Epidermal melanocyte (primary cell): ENCODE results near the gene CHST11.

ENCODE experiments used
- DNase-seq: peaks from one replicate; pipeline ENCODE4 v3.0.0; 2011; ENCODE audit warnings: low spot score; ENCODE audit not compliant: insufficient read length

CHST11 gene

GRCh38 chr12:104714369-104714768 is 257.6 kb downstream of the CHST11 start:
- DNase-seq = no peak

DNA sequence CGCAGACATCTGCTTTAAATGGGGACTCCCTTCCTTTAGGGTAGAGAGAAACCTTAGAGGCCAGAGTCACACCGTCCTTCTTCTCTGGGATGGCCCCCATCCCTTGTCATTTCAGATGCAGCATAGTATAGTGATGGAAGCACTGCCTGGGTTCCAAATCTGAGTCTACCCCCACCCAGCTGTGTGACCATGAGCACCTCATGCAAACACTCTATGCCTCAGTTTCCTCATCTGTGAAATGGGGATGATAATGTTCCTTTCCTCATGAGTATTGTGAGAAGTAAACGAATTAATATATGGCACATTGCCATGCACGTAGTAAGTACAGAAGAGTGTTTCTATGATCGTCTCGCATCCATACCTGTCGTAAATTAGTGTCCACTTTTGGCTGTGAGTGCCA is 259.4 kb downstream of the CHST11 start:
- DNase-seq = no peak

DNA sequence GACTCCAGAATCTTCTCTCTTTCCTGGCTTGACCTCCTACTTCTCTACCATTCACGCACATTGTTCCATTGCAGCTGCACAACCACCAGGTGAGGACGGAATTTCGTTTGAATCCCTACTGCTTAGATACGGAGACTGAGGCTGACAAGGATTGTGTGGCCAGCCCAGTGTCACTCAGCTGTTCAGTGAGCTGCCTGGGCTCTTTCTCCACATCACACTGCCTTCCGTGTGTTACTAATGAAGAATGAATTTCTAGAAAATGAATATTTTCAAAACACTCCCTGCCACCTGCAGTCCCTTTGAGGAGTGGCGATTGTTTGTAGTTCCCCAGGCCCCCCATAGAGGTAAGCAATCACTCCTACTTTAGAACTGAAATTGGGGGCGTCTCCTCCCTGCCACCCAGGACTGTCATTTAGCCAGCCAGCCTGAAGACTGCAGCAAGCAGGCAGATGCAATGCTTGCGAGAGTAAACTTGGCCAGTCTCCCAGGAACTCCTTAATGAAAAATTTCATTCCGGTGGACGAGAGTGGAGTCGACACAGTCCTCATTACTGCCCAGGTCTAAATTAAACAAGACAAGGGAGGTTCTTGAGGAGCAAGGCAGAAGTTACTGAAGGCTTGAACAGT is 261.7 kb downstream of the CHST11 start:
- no peak for DNase-seq

DNA sequence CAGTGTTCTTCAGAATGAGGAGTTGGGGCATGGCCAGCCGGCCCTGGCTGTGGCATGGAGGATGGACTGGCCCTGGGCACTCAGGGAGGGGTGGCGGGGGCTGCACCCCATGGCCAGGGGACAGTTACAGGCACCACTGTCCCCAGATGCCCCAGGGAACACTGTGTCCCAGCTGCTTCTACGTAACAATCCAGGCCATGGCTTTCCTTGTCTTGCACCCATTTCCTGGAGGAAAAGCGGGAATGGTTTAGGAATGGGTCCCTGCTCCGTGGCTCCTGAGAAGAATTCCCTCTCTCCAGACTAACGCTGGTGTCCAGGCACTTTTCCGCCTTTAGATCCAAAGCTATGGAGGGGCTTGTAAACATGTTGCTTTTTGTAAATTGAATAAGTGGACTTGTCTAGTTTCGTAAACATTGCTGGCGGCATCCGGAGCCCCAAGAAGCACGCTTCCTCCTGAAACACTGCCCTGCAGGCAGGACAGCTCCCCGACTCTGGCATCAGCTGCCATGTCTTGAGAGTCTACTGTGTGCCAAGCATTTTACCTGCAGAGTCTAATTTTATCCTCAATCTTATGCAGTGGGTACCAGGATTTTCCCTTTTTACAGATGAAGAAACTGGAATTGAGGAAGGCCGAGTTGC is 263.1 kb downstream of the CHST11 start:
- DNase-seq = no peak

DNA sequence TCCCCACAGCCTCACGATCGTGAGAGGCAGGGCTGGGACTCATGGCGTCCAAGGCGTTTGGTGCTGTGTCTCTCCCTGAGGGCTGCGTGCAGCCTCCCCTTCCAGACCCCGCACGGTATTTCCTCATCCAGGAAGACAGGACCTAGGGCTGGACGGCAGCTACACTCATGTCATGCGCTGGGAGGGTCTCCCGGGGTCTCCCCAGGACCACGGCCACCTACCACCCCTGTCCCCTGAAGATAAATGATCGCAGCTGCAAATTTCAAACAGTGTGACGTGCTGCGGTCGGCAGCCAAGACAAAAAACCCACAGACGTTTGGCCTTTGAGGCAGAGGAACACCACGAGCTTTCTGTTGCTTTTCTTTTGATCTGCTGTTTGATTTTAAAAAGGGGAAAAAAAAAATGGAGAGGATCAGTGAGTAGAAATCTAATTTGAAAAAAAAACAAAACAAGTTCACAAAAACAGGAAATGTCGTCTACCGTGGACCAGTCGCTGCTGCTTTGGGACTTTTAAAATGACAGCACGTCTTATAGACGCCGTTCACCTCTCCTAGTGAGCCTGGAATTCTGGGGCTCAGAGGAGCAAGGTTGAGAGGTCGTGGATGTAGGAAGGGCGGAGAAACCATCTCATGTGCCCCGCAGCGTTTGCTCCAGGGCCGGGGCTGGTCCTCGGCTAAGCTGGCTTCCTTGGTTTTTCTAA is 263.7 kb downstream of the CHST11 start:
- DNase-seq = no peak

DNA sequence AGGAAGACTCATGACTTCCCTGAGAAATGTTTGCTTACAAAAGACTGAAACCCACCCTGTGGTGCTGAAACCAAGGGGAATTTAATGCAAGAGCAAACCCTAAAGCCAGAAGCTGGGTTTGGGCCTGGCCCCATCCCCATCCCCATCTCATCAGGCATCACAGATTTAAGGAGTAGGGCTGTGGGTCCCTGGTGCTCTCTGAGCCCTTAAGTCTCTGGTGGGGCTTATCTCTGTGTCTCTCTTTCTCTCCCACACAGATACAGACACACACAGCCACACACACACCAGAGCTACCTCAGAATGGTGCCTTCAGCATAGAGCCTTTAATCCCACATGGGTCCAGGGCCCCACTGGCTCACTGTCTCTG is 264.3 kb downstream of the CHST11 start:
- DNase-seq = no peak

- no peak for DNase-seq
Measured at GRCh38 chr12:104721936-104722335, 265.2 kb downstream of the CHST11 start.

- no peak for DNase-seq
Measured at GRCh38 chr12:104722601-104723534, 266.1 kb downstream of the CHST11 start.

DNA sequence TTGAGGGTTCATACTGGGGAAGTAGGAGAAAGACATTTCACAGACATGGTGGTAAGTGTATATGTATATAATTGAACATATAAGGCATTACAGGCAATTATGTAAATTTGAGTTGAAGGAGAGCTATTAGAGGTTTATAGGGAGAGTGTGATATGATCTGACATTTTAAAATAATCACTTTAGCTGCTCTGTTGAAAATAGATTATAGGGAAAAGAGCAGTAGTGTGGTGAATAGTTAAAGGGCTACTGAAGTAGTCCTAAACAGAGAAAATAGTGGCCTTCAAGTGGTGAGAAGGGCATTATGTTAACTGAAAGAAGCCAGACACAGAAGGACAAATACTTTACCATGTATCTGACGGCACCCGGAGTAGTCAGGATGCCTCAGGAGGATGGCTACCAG is 267.1 kb downstream of the CHST11 start:
- DNase-seq = no peak

DNA sequence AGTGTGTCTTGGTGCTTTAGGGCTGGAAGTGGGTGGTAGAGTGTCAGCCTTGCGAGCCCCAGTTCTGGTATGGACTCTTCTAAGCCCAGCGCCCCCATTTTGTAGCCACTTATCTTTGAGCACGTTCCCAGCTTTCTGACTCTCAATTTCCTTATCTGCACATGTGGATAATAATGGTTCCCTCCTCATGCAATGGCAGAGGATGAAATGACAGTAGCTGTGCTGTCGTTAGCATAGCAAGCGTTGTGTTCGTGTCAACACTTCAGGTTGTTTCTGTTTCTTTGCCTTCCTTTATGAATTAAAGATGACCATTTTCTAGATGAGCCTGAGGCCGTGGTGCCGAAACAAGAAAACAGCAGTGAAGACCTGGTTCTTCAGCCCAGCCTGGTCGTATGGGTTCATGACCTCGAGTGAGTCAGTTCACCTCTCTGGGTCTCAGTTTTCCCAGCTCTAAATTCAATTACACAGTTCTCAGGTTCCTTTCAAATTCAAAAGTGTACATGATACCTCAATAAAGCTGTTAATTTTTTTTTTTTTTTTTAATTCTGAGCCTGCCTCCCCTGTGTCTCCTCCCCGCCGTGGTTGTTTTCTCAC is 268.3 kb downstream of the CHST11 start:
- no peak for DNase-seq

GRCh38 chr12:104725610-104726009 is 268.9 kb downstream of the CHST11 start:
- no peak for DNase-seq

DNA sequence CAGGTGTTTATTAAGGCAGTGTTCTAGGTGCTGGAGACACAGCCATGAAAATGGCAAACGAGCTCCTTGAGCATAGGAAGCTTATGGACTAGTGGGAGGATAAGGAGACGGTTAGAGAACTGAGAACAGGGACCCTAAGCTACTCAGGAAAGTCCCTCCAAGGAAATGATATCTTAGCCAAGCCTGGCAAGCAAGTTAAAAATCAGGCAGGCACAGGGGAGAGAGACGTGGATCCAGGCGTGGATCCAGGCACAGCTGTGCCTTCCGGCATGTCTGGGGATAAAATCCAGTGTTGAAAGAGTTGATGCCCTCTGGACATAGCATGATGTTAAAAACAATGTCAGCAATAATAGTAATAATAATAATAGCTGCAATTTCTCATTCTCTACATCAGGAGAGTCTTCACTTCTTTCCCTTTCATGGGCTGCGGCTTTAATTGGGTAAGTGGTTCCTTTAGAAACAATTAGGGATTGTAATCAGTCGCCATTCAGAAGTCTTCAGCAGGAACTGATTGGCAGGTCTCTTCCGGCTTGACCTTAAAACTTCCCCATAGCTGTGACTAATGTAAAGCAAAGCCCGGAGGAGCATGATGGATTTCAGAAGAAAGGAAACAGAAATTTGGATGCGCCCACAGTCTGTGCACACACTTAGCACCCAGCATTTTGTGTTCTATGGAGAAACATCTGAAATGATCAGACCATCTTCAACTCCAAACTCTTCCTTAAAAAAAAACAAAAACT is 271.1 kb downstream of the CHST11 start:
- no peak for DNase-seq

DNA sequence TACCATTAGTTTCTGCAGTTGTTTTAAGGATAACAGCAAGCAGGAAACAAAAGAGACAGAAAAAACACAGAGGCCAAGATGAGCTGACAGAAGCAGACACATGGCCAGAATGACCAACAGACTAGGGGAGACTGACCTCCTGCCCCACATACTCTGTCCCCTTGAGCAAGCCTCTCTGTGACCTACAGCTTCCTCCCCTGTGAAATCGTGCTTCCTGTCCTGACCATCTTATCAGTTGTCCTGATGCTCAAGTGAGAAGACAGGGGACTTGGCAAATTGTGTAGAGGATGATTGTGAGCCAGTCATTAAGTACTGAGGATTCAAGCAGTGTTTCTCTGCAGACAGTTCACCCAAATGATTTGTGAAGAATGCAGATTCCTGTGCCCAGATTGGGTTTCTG is 272.3 kb downstream of the CHST11 start:
- no peak for DNase-seq

GRCh38 chr12:104729610-104730446 is 273.1 kb downstream of the CHST11 start:
- no peak for DNase-seq

DNA sequence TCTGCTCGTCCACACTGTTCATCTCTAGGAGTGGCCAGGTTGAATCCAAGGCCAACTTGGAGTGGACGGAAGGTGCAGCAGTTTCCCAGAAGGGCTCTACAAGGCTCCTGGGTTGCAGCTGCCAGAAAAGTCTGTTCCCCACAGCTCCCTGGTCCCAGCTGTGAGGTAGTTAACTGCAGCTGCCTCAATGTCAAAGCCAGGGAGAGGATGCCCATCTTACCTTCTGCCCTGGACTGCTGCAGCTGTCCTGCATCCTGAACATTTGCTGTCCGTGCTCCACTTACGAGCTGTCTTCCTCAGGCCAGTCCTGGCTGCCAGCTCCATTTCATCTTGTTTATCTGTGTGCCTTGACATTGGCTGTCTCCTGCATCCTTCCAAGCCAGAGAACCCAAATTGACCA is 274.0 kb downstream of the CHST11 start:
- no peak for DNase-seq

DNA sequence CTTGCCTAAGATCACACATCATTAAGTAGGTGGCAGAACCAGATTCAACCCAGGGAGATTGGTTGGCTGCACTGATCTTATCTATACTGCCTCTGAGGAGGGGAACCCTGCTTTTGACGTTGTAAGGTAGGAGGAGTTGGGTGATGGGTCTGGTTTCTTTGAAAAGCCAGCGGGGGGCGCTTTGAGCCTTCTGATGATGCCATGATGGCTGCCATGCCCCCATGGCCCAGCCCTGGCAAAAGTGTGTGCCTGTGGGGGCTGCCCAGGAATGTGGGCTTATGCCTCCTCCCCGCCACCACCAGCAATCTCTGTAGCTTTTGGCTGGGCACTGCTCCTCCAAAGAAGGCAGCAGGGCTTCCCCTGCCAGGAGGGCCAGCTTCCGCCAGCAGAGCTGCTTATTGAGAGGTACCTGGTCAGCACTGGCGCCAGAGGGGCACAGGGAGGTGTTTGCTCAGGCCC is 277.0 kb downstream of the CHST11 start:
- no peak for DNase-seq

DNA sequence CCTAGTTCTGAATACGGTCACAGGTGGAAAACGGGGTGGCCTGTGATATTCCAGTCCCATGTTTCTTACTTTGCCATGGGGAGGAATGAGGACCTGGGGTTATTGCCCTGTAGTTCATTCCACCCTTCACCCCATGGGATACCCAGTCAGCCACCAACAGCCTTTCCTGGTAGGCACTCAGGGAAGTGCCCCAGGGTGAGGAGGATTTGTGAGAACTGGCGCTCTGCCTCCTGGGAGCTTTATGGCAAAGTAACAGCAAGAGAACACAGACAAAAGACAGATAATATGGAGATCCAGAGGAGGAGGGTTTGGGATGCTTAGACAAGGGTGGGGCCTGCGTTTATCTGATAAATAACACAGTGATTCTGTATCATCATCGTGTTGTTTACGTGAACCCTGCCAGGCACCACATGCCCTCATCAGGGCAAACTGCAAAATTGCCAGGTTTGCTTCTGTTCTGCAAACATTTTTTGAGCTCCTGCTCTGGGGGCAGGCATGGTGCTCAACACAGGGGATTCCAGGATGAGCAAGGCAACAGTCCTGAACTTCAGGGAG is 277.9 kb downstream of the CHST11 start:
- DNase-seq = no peak

GRCh38 chr12:104735801-104736200 is 279.1 kb downstream of the CHST11 start:
- DNase-seq = no peak

DNA sequence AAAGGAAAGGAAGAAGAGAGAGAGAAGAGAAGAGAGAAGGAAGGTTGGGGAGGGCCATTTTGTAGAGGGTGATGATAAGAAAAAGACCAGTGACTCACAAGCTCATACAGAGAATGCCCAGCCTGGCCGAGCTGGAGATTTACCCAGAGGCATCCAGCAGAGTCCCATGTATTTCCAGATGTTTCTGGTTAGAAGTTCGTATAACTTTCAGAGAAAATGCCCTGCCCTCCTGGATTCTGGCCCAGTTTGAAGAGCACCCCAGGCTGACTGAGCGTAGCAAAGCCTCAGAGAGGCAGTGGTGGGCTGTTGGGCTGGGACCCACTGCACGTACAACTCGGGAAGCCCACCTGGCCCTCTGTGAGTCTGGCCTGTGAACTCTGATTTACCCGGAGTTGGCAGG is 279.6 kb downstream of the CHST11 start:
- peak; percentile 39 for DNase-seq
